IPS-20b (cell line): ENCODE results near the gene TAF1D.
"Not testable (repeated sequence)": the region's sequence is repeated elsewhere in the genome, so short reads cannot be mapped to it uniquely, and the experiment has no call there.

Experiments used
- H3K27ac ChIP-seq: one replicate; pipeline ENCODE4 v1.5.1; 2013; ENCODE audit warnings: low read length
- H3K27me3 ChIP-seq: 2 replicates; pipeline ENCODE4 v1.6.1; 2013; ENCODE audit warnings: mild to moderate bottlenecking, low read length, inconsistent platforms; ENCODE audit not compliant: insufficient read depth
- H3K36me3 ChIP-seq: 2 replicates; pipeline ENCODE4 v1.6.1; 2013; ENCODE audit warnings: low read depth, mild to moderate bottlenecking, inconsistent platforms, low read length, moderate library complexity; ENCODE audit not compliant: insufficient read depth
- H3K4me1 ChIP-seq: 2 replicates; pipeline ENCODE4 v1.6.1; 2013; ENCODE audit warnings: mild to moderate bottlenecking, control low read depth, inconsistent platforms, low read length, moderate library complexity; ENCODE audit not compliant: insufficient read depth
- H3K4me3 ChIP-seq: 2 replicates; pipeline ENCODE4 v1.5.1; 2013; ENCODE audit warnings: mild to moderate bottlenecking, low read length, inconsistent platforms
- H3K9ac ChIP-seq: 2 replicates; pipeline ENCODE4 v1.6.1; 2013; ENCODE audit warnings: low read depth, mild to moderate bottlenecking, inconsistent platforms, low read length, moderate library complexity
- H3K9me3 ChIP-seq: 2 replicates; pipeline ENCODE4 v1.6.1; 2013; ENCODE audit warnings: mild to moderate bottlenecking, low read depth, low read length, inconsistent platforms; ENCODE audit not compliant: insufficient read depth

TAF1D gene

DNA sequence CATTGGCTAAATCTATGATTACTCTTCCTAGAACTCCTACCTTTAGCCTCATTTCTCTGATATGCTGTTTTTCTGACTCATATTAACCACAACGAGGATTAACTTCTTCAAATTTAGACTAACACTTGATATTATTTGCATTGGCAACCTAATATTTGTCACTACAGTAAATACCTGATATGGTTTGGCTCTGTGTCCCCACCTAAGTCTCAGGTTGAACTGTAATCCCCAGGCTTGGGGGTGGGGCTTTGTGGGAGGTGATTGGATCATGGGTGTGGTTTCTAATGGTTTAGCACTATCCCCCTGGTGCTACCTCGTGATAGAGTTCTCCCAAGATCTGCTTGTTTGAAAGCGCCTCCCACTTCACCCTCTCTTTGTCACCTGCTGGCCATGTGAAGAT is 25.7 kb upstream of the TAF1D start:
- no peak overlapping the region for H3K4me3 ChIP-seq
- no peaks in the 10 kb centered on the region for H3K27me3 ChIP-seq
- no peak overlapping the region for H3K9ac ChIP-seq
- no peaks in the 10 kb centered on the region for H3K4me1 ChIP-seq
- H3K9me3 ChIP-seq, result no peaks in the 10 kb centered on the region; the same call in 1 of the 2 replicates
- peaks cover 21% of the 10 kb centered on the region for H3K36me3 ChIP-seq
- H3K27ac ChIP-seq, result no peak overlapping the region

DNA sequence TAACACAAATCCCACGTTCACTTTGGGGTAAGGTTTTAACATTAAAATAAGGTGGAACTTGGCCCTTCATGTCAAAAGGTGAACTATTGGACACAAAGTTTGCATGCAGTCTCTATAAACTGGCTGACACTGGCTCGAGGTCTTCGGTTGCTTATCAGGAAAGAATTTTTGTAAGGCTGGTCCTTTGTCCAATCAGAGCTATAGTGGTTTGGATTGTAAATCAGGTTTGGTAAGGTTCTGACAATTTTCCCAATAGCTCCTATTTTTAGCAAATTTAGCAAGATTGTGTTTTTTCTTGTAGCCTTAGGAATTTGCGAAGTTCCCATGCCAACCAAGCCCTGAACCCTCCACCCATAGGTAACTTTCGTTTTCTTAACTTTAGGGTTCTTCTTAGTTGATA is 25.2 kb upstream of the TAF1D start:
- H3K4me1 ChIP-seq, result no peaks in the 10 kb centered on the region
- H3K27ac ChIP-seq, result no peak overlapping the region
- peaks cover 26% of the 10 kb centered on the region for H3K36me3 ChIP-seq
- no peak overlapping the region for H3K4me3 ChIP-seq
- no peaks in the 10 kb centered on the region for H3K27me3 ChIP-seq
- no peak overlapping the region for H3K9ac ChIP-seq
- no peaks in the 10 kb centered on the region; the same call in 1 of the 2 replicates for H3K9me3 ChIP-seq

DNA sequence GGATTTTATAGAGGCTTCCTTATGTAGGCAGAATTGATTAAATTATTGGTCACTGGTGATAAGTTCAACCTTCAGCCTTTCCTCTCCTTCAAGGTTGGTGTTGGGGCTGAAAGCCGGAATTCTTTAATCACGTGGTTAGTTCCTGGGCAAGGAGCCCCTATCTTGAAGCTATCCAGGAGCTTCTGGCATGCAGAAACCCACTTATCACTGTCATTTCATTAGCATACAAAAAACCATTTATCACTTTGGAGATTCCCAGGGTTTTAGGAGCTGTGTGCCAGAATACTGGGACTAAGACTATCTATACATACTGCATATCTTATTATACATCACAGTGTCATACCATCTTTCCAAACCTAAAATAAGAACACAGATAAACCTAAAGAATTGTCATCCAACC is 24.3 kb upstream of the TAF1D start:
- Histone ChIP-seq H3K36me3 (peaks cover 35% of the 10 kb centered on the region), H3K27ac (no peak overlapping the region), H3K4me3 (no peak overlapping the region), H3K9me3 (no peaks in the 10 kb centered on the region; the same call in 1 of the 2 replicates), H3K27me3 (no peaks in the 10 kb centered on the region), H3K9ac (no peak overlapping the region), H3K4me1 (no peaks in the 10 kb centered on the region)

DNA sequence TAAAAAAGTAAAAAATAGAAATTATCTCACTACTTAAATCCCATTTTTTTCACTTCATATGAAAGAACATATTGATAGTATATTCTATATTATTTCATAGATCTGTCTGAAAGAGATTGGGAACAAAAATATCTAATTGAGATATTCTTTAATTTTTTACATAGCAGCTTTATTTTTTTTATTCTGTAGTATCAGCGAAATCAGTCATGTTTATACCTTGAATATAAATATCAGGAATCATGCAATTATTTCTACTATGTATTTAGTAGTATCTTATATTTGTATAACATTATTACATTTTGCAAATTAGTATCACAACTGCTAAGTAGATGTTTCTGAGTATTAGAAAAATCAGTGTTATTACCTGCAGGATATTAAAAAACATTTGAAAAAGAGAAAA is 20.6 kb upstream of the TAF1D start:
- Histone ChIP-seq H3K27me3 (no peaks in the 10 kb centered on the region), H3K9me3 (no peaks in the 10 kb centered on the region), H3K27ac (no peak overlapping the region), H3K9ac (no peak overlapping the region), H3K4me1 (no peaks in the 10 kb centered on the region), H3K4me3 (no peak overlapping the region), H3K36me3 (peaks cover 63% of the 10 kb centered on the region)

DNA sequence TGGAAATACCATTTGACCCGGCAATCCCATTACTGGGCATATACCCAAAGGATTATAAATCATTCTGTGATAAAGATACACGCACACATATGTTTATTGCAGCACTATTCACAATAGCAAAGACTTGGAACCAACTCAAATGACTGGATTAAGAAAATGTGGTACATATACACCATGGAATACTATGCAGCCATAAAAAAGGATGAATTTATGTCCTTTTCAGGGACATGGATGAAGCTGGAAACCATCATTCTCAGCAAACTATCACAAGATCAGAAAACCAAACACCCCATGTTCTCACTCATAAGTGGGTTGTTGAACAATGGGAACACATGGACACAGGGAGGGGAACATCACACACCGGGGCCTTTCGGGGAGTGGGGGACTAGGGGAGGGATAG is 17.8 kb upstream of the TAF1D start:
- H3K9ac ChIP-seq, H3K9me3 ChIP-seq, H3K4me1 ChIP-seq, H3K27ac ChIP-seq, H3K27me3 ChIP-seq, H3K4me3 ChIP-seq: not testable (repeated sequence)
- peaks cover 79% of the 10 kb centered on the region for H3K36me3 ChIP-seq

DNA sequence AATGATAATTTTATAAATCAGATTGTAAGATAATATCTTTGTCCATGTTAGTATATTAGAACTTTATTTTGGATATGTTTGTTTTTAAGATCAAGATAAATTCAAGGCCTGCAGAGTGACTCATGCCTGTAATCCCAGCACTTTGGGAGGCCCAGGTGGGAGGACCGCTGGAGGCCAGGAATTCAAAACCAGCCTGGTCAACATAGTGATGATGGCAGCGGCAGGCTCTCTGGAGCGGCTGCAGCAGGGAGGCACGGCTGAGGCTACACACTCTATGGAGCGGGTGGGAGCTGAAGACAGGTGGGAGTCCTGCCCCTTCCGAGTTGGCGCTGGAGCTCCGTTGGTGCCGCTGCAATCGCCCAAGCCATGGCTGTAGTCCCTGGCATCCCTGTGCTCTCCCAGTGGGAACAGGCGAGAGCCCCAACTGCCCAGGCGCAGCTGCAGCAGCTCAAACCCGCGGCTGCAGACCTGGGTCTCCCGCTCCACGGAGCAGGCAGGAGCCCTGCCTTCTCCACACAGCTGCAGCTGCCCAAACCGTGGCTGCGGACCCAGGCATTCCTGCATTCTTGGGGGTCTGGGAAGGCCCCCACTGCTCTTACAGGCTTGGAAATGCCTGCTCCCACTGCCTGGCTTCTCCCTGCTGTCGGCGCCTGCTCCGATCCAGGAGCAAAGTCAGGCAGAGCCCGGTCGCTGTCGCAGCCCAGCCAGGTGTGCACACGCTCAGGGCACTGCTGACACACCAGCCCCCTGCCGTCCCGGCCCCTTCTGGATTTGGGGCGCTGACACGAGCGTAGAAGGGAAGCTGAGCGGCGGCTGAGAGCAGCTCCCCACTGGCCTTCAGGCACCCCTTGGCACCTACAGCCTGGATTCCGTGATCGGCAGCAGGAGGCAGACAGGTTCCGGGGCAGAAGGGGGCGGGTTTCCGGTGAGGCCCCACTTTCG is 16.9 kb upstream of the TAF1D start:
- peaks cover 81% of the 10 kb centered on the region for H3K36me3 ChIP-seq
- H3K4me1 ChIP-seq, result no peaks in the 10 kb centered on the region
- no peak overlapping the region for H3K4me3 ChIP-seq

DNA sequence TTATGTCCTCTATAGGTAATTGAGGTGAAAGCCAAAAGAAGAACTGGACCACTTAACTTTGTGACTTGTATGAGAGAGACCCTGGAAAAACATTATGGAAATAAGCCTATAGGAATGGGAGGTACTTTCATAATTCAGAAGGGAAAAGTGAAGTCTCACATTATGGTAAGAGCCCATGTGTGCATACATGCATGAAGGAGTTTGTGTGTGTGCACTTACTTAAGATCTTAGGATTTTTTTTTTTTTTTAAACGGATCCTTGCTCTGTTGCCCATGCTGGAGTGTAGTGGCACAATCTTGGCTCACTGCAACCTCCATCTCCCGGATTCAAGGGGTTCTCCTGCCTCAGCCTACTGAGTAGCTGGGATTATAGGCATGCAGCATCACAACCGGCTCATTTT is 16.0 kb upstream of the TAF1D start:
- no peak overlapping the region for H3K4me3 ChIP-seq
- H3K9me3 ChIP-seq, result no peaks in the 10 kb centered on the region
- no peak overlapping the region for H3K9ac ChIP-seq
- no peak overlapping the region for H3K27ac ChIP-seq
- H3K27me3 ChIP-seq, result no peaks in the 10 kb centered on the region
- H3K4me1 ChIP-seq, result no peaks in the 10 kb centered on the region
- H3K36me3 ChIP-seq, result peaks cover 74% of the 10 kb centered on the region

More for the DNA sequence above, 16.9 kb upstream of the TAF1D start:
- H3K9me3 ChIP-seq, result no peaks in the 10 kb centered on the region
- H3K27me3 ChIP-seq, result no peaks in the 10 kb centered on the region
- no peak overlapping the region for H3K9ac ChIP-seq
- H3K27ac ChIP-seq, result no peak overlapping the region

DNA sequence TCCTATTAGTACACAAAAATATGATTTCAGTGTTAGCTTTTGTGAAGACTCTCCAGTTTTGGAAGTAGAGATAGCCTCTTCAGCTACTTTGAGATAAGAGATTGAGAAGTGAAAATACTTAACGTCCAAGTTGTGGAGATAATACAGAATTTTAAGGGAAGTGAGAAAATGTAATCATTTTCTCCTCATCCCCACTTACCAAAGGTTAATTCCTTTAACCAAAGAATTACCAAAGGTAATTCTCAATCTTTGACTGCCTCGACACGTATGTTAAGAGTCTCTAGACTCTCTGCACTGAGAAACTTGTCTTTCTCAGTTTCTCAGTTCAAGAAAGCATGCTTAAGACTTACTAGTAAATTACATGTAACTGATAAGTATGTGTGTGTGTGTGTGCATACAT is 15.5 kb upstream of the TAF1D start:
- Histone ChIP-seq H3K4me1 (no peaks in the 10 kb centered on the region), H3K9ac (no peak overlapping the region), H3K36me3 (peaks cover 68% of the 10 kb centered on the region), H3K4me3 (no peak overlapping the region), H3K9me3 (no peaks in the 10 kb centered on the region), H3K27ac (no peak overlapping the region), H3K27me3 (no peaks in the 10 kb centered on the region)

DNA sequence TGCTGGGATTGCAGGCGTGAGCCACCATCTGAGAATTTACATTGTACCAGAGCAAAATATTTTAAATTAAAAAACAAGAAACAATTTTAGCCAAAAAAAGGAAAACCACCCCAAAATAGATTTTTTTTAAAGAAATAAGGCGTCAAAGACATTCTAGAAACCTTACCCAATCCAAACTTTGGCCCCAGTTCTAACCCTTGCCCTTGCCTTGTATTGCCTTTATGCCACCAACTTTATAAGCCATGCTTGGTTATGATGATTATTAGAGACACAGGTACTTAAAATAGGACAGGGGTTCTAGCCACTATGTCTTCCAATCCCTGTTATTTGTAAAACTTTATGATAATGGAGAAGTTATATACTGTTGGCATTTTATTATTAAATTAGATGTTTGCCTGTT is 11.9 kb upstream of the TAF1D start:
- Histone ChIP-seq H3K4me3 (no peak overlapping the region), H3K27ac (no peak overlapping the region), H3K9me3 (no peaks in the 10 kb centered on the region), H3K4me1 (0 out of 2 replicates have a peak, but pooled peaks cover 7% of the 10 kb centered on the region), H3K36me3 (peaks cover 37% of the 10 kb centered on the region), H3K9ac (no peak overlapping the region), H3K27me3 (no peaks in the 10 kb centered on the region)

DNA sequence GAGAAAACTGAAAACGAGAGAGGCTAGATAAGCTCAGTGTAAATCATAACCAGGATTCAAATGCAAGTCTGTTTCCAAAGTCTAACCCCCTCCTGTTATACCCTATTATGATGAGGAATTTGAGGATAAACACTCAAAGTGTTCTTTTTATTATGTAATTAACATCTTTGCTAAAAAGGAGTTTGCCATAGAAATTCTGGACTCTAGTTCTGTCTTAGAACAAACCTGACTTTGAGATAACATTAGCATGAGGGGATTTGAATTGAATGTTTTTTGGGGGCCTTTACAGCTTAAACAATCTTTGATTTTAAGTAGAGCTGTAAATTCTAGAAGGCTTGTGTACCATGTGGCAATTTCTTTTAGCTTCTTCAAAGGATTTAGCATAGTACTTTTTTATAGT is 9.7 kb upstream of the TAF1D start:
- no peaks in the 10 kb centered on the region for H3K27me3 ChIP-seq
- H3K4me3 ChIP-seq, result no peak overlapping the region
- peaks cover 7% of the 10 kb centered on the region; the same call in 1 of the 2 replicates for H3K4me1 ChIP-seq
- no peak overlapping the region for H3K27ac ChIP-seq
- peaks cover 23% of the 10 kb centered on the region for H3K36me3 ChIP-seq
- no peaks in the 10 kb centered on the region for H3K9me3 ChIP-seq
- peak overlapping the region; percentile 51; the same call in 1 of the 2 replicates for H3K9ac ChIP-seq

DNA sequence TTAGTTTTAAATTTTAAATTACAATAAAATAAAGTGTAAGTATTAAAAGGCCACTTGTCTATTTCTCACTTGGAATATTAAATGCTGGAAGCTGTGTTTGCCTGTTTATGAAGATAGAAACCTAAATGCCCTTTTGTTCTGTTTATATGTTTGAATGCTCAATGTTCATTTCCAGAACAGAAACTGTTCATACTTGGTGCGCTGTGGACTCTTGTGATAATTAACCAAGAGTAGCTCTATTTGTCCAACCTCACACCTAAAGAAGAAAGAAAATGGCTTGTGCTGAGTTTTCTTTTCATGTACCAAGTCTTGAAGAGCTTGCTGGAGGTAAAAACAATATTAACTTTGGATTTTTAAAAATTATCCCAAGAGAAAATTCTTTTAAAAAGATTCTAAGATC is 5.8 kb upstream of the TAF1D start:
- Histone ChIP-seq H3K4me3 (no peak overlapping the region), H3K27ac (no peak overlapping the region), H3K9ac (no peak overlapping the region; the same call in 1 of the 2 replicates), H3K4me1 (peaks cover 9% of the 10 kb centered on the region), H3K27me3 (no peaks in the 10 kb centered on the region), H3K9me3 (no peaks in the 10 kb centered on the region), H3K36me3 (no peaks in the 10 kb centered on the region; the same call in 1 of the 2 replicates)

DNA sequence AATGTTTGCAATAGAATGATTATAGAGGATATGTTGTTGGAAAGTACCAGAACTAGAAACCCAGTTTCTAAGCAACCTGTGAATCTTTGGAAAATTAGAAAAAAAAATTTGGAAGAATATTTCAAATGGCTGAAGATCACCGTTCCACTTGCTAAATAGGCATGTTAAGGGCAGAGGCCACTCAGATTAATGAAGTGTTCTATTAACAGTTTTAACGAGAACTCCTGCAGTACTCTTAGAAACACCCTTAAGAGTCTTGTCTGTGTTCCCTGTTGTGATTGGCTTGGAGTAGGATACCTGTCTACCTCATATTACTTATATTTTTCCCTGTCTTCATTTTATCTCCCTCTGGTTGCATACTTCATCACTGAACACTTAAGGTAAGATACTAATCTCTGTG is 4.8 kb upstream of the TAF1D start:
- Histone ChIP-seq H3K4me1 (peaks cover 8% of the 10 kb centered on the region), H3K27me3 (no peaks in the 10 kb centered on the region), H3K27ac (no peak overlapping the region), H3K4me3 (no peak overlapping the region), H3K9me3 (no peaks in the 10 kb centered on the region), H3K9ac (no peak overlapping the region), H3K36me3 (no peaks in the 10 kb centered on the region; the same call in 1 of the 2 replicates)
